Parathyroid adenoma (tissue), 2 donors: ENCODE measurements around the gene EEIG1.

Experiments used
- H2AFZ ChIP-seq: fragments of 300-600 bp; sonication (generic); one replicate; pipeline ENCODE4 v1.7.0; 2017; ENCODE audit warnings: antibody characterized with exemption, mild to moderate bottlenecking
- H3K27ac ChIP-seq: fragments of 300-600 bp; sonication (generic); one replicate; pipeline ENCODE4 v1.7.0; 2017
- H3K27me3 ChIP-seq: fragments of 300-600 bp; sonication (generic); one replicate; pipeline ENCODE4 v1.7.0; 2017; ENCODE audit warnings: low read length; ENCODE audit not compliant: control insufficient read depth, insufficient read depth
- H3K36me3 ChIP-seq: fragments of 300-600 bp; sonication (generic); one replicate; pipeline ENCODE4 v1.7.0; 2017; ENCODE audit warnings: low read length; ENCODE audit not compliant: control insufficient read depth, insufficient read depth
- H3K4me1 ChIP-seq: fragments of 300-600 bp; sonication (generic); one replicate; pipeline ENCODE4 v1.7.0; 2017; ENCODE audit warnings: control low read depth
- H3K4me2 ChIP-seq: fragments of 300-600 bp; sonication (generic); one replicate; pipeline ENCODE4 v1.7.0; 2017; ENCODE audit warnings: low read length
- H3K4me3 ChIP-seq: fragments of 300-600 bp; sonication (generic); one replicate; pipeline ENCODE4 v1.7.0; 2017; ENCODE audit warnings: low read depth, low read length
- H3K79me2 ChIP-seq: fragments of 300-600 bp; sonication (generic); one replicate; pipeline ENCODE4 v1.7.0; 2017; ENCODE audit warnings: control low read depth
- H3K9ac ChIP-seq: fragments of 300-600 bp; sonication (generic); one replicate; pipeline ENCODE4 v1.7.0; 2017; ENCODE audit warnings: mild to moderate bottlenecking
- H3K9me3 ChIP-seq: fragments of 300-600 bp; sonication (generic); one replicate; pipeline ENCODE4 v1.7.0; 2017; ENCODE audit warnings: low read length; ENCODE audit not compliant: control insufficient read depth
- CTCF ChIP-seq: fragments of 300-600 bp; sonication (generic); IDR thresholded peaks from one replicate; pipeline ENCODE4 v1.7.0; 2017; ENCODE audit warnings: antibody characterized with exemption, mild to moderate bottlenecking
- donor health status: primary hyperparathyroidism.

Gene EEIG1

GRCh38 chr9:127938298-127938690, 42.5 kb downstream of the EEIG1 start:
- H3K36me3 ChIP-seq = no peaks in the 10 kb centered on the region

GRCh38 chr9:127937388-127938297, 43.1 kb downstream of the EEIG1 start, which contains the start of gene DPM2:
Gene DPM2, minus strand, starts transcription at chr9:127937854. Its CDS starts 34 bp downstream, at chr9:127937820.
- Histone ChIP-seq H3K4me1 (no peaks in the 10 kb centered on the region), H3K27me3 (no peaks in the 10 kb centered on the region), H3K4me3 (peak within 1 kb of the TSS; percentile 98), H3K9me3 (no peaks in the 10 kb centered on the region), H3K4me2 (peak within 1 kb of the TSS; percentile 99), H3K27ac (peak within 1 kb of the TSS; percentile 19), H2AFZ (peak within 1 kb of the TSS; percentile 78), H3K36me3 (no peaks in the 10 kb centered on the region), H3K9ac (no peak within 1 kb of the TSS), H3K79me2 (peaks cover 5% of the 10 kb centered on the region)
- no peak for TF ChIP-seq CTCF

More at GRCh38 chr9:127938298-127938690, 42.5 kb downstream of the EEIG1 start:
- Histone ChIP-seq H3K4me1 (no peaks in the 10 kb centered on the region), H3K27me3 (no peaks in the 10 kb centered on the region), H3K9ac (no peak overlapping the region), H3K4me3 (no peak overlapping the region), H3K27ac (no peak overlapping the region), H2AFZ (peak overlapping the region; percentile 78), H3K4me2 (peak overlapping the region; percentile 99), H3K79me2 (peaks cover 5% of the 10 kb centered on the region), H3K9me3 (no peaks in the 10 kb centered on the region)
- TF ChIP-seq CTCF = no peak

- Histone ChIP-seq H3K4me2 (peak overlapping the region; percentile 99), H3K36me3 (no peaks in the 10 kb centered on the region), H3K4me3 (peak overlapping the region; percentile 98), H3K4me1 (no peaks in the 10 kb centered on the region), H3K27me3 (no peaks in the 10 kb centered on the region), H2AFZ (peak overlapping the region; percentile 78), H3K27ac (no peak overlapping the region), H3K9me3 (no peaks in the 10 kb centered on the region), H3K9ac (no peak overlapping the region), H3K79me2 (peaks cover 5% of the 10 kb centered on the region)
- TF ChIP-seq CTCF = no peak
Measured at GRCh38 chr9:127937056-127937387, 43.8 kb downstream of the EEIG1 start.

GRCh38 chr9:127936347-127936852, 44.4 kb downstream of the EEIG1 start:
- Histone ChIP-seq H3K9ac (no peak overlapping the region), H3K27me3 (no peaks in the 10 kb centered on the region), H2AFZ (no peak overlapping the region), H3K36me3 (no peaks in the 10 kb centered on the region), H3K4me1 (no peaks in the 10 kb centered on the region), H3K4me3 (no peak overlapping the region), H3K27ac (no peak overlapping the region), H3K79me2 (peaks cover 5% of the 10 kb centered on the region), H3K9me3 (no peaks in the 10 kb centered on the region), H3K4me2 (peak overlapping the region; percentile 99)
- TF ChIP-seq CTCF = no peak
